ENCODE data around the gene CFAP100.

The CFAP100 gene

DNA sequence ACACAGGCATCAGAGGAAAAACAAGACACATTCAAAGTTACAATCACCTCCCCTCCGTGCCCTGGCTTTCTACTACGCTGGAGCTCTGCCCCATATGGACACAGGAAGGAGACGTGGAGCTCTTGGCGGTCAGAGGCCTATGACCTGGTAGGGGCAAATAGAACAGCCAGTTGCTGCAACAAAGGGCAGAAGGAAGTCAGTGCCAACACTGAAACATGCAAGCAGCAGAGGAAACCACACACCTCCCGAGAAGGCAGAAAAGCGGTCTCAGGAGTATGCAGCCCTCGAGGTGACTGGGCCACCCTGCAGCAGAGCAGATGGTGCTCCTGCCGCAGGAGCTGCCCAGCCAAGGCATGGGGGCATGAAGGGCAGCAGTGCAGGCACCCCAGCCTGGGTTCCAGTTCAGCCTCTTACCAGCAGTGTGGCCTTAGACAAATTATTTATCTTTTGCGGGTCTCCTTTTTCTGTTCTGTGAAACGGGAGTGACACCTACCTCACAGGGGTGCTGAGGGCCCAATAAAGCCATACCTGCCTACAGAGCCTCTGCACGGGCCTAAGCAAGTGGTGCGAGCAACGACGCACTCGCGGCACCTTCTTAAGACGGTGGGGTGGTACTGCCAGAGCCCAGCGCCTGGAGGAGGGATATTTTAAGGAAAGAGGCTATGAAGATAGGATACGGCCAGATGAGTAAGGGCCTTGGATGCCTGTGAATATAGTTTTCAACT lies 72.3 kb downstream of the CFAP100 start:
- DNase-seq = no peak

DNA sequence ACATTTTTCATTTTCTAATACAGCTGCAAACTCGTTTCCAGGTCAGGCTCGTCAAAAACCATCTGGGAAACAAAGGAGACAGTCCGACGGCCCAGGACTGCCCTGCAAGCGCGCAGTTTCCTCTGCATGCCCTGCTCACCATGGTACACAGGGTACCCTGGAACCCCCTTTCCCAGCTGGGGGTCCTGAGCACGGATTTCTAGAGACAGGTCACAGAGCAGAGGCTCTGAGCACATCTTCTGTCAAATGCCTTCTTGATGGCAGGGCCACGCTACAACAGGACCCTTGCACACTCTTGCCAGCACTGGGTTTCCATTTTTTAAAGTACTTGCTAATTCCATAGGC lies 72.9 kb downstream of the CFAP100 start:
- DNase-seq = no peak

DNA sequence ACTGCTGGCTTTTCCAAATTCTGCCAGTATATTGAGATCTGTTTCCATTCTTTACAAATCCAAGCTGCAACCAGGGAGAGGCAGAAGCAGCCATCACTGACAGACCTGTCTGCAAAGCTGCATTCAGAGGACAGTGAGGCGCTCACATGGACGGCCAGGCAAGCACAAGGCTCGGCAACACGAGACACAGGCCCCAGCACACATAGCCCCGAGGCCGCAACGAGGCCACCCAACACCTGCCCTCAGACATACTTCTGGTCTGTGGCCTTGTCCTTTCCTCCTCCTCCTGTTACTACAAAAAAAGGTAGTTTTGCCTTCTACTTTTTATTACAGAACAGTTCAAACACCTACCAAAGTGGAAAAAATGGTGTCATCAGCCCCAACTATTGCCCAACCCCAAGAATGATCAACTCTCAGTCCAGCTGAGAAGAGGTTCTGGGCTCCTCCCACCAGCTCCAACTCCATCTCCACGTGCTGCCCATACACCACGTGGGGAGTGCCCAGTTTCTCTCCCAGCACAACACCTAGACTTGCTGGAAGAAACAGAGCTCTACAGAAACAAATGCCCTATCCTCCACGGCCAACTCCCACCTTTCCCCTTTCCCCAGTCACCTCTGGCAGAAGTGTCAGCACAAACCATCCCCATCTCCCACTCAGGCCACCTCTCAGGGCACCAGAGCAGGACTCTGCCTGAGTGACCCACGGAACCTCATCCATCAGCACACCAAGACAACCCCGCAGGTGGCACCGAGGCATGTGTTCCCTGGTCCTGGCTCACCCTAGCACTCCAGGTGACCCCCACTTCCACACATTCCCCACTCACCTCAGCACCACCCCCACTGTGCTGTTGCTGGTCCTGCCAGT lies 73.6 kb downstream of the CFAP100 start:
- DNase-seq = no peak

- DNase-seq = no peak
Observed at GRCh38 chr3:126469479-126469878, 74.8 kb downstream of the CFAP100 start.

- peak; percentile 73 for DNase-seq
Observed at GRCh38 chr3:126472277-126473006, 77.7 kb downstream of the CFAP100 start.

DNA sequence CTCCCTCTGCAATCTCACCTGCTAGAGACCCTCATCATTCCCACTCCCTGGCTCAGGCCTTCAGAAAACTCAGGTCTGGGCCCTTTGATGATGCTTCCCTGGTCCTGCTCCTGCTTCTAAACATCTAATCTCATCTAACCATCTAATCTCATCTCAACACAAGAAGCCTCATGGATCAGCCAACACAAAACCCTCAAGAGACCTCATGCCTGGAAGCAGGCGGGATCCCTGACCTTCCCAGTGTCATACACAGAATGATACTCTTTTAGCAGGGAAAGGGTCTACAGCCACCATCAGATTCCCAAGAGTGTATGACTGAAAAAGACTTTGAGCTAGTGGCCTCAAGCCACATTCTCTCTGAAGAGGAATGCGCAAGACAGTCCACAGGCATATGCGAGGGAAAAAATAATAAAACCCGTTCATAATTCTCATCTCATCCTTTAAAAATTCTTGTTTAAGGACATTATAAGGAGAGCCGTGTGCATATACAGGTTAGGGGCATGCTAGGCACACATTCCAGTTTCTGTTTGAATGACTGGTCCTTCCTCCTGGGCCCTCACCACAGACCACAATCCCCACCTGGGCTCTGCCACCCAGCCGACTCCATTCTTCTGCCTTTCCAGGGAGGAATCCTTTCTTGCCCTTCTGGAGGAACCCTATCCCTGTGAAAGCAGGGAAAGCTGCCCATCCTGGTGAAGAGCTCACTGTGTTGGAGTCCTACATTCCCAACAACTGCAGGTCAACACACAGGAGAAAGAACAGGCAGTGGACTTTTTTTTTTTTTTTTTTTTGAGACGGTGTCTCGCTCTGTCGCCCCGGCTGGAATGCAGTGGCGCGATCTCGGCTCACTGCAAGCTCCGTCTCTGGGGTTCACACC lies 78.8 kb downstream of the CFAP100 start:
- DNase-seq = no peak

DNA sequence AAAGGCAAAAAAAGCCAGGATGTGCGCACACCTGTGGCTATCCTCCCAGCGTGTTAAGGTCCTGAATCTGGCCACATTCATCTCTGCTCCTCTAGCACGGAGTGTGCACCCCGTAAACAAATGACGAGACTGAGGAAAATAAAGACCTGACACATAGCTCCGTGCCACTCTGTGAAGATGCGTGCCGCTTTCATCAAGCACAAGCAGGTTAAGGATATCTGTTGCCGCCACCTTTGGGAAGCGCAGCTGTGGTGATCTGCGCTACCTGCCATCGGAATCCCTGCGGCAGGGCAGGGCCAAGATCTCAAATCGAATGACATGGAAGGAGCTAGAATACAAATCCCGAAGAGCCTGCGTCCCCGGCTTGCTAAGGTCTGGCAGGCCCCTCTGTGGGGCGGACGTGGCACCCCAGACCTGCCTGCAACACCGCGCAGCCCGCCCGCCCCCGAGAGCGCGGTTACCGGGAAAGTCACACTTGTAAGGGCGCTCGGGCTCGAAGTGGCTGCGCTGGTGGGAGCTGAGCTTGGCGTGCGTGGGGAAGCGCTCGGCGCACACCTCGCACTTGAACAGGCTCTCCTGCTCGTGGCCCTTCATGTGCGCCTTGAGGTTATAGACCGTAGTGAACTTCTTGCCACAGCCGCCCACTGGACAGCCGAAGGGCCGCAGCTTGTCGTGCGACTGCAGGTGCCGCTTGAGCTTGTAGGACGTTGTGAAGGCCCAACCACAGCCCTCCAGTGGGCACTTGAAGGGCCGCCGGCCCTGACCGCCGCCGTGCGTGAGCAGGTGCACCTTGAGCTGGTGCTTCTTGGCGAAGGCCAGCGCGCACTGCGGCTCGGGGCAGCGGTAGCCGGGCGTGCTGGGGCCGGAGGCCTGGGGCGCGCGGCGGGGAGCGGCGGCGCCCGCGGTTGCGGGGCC lies 80.0 kb downstream of the CFAP100 start:
- peak; percentile 53 for DNase-seq

DNA sequence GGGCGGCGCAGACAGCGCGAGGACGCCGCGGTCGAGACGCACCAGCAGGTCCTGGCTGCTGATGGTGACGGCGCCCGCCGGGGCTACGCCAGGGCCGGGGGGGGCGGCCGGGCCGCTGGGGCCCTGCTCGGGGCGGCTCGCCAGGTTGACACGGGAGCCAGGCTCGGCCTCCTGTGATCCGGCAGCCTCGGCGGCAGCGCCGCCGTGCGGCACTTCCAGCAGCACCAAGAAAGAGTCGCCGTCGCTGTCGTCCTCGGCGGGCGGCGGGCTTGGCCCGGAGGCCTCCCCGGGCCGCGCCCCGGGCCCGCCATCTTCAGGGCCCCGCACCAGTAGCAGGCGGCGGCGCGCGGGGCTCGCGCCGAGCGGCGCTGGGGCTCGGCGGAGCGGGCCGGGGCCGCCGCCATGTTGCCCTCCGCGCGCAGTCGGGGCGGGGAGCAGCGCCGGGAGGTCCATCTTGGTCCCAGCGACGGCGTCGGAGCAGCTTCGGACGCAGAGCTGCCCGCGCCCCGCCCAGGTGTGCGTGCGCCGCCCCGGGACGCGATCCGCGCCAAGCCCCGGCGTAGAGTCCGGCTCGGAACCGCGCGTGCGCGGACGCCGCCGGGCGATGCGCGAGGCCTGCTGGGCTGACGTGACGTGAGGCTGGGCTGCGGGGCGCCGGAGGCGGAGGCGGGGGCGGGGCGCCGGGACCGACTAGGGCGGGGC lies 80.9 kb downstream of the CFAP100 start, which contains the start of gene ZXDC:
Gene ZXDC, minus strand, starts transcription at position 479 of the 702 bp plus-strand sequence. Its CDS starts 26 bp downstream, at position 453.
- DNase-seq = peak; percentile 92

GRCh38 chr3:126476166-126477060 lies 81.7 kb downstream of the CFAP100 start:
- DNase-seq = peak; percentile 62

DNA sequence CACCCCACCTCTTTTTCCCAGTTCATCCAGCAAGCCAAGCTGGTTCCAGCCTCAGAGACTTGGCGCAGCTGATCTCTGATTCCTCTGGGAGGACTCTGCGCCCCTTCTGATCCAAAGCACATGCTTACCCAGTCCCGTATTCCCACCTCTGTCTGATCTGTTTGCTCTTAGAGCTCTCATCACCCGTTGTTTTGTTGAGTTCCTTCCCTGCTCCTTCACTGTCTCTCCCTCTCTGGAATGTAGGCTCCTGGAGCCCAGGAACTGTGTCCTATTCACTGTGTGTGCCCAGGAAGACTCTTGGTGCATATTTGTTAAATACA lies 82.3 kb downstream of the CFAP100 start:
- no peak for DNase-seq

GRCh38 chr3:126478581-126479310 lies 84.0 kb downstream of the CFAP100 start:
- DNase-seq = no peak

- no peak for DNase-seq
Observed at GRCh38 chr3:126479642-126480041, 84.9 kb downstream of the CFAP100 start.

- no peak for DNase-seq
Observed at GRCh38 chr3:126480206-126480605, 85.5 kb downstream of the CFAP100 start.

DNA sequence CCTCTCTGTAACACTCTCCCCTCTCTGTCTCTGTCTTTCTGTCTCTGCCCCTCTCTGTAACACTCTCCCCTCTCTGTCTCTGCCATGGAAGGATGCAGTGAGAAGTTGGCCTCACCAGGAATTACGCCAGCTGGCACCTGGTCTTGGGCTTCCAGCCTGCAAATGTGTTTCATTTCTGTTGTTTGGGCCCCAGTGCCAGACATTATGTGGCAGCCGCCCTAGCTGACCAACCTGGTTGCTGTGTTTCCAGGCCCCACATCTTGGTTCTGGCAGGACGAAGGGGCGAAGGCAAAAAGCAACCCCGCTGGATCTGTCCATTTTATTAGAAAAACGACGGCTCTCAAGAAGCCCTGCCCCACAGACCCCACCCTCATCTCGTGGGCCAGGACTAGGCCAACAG lies 86.2 kb downstream of the CFAP100 start:
- DNase-seq = no peak

GRCh38 chr3:126481808-126482502 lies 87.2 kb downstream of the CFAP100 start:
- no peak for DNase-seq

- DNase-seq = no peak
Observed at GRCh38 chr3:126482503-126483255, 88.0 kb downstream of the CFAP100 start.

GRCh38 chr3:126483321-126483761 lies 88.6 kb downstream of the CFAP100 start:
- DNase-seq = no peak

- no peak for DNase-seq
Observed at GRCh38 chr3:126484148-126484547, 89.4 kb downstream of the CFAP100 start.
